ENCODE measurements around the gene TMEM69. TPM values are rescaled to one million over a fixed set of nuclear protein-coding genes. Genes with fewer than 3 reads are reported as not detected.

TMEM69 gene
- total and polyA plus RNA-seq, 2 of the 13 experiments (the other 11 are each of a cell fraction or from before 2014, with no cell fraction given): 25.4 to 135 TPM

GRCh38 chr1:45687754-45688740 lies at the start of gene TMEM69 (continued):
- TF ChIP-seq, protein P1, sequence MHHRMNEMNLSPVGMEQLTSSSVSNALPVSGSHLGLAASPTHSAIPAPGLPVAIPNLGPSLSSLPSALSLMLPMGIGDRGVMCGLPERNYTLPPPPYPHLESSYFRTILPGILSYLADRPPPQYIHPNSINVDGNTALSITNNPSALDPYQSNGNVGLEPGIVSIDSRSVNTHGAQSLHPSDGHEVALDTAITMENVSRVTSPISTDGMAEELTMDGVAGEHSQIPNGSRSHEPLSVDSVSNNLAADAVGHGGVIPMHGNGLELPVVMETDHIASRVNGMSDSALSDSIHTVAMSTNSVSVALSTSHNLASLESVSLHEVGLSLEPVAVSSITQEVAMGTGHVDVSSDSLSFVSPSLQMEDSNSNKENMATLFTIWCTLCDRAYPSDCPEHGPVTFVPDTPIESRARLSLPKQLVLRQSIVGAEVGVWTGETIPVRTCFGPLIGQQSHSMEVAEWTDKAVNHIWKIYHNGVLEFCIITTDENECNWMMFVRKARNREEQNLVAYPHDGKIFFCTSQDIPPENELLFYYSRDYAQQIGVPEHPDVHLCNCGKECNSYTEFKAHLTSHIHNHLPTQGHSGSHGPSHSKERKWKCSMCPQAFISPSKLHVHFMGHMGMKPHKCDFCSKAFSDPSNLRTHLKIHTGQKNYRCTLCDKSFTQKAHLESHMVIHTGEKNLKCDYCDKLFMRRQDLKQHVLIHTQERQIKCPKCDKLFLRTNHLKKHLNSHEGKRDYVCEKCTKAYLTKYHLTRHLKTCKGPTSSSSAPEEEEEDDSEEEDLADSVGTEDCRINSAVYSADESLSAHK (CRISPR knock-in tag; IDR thresholded peaks at IDR 0.05; ENCODE audit: borderline replicate concordance): no peak
- TF ChIP-seq ZNF142 (CRISPR knock-in tag; IDR thresholded peaks at IDR 0.05): no peak
- peak; percentile 88; the same call in 1 of the 2 replicates for TF ChIP-seq ARID2 (CRISPR knock-in tag; IDR thresholded peaks at IDR 0.05; ENCODE audit: borderline replicate concordance)
- 0 out of 2 replicates have a peak, but pooled peaks have one; percentile 17 for TF ChIP-seq JUND (CRISPR knock-in tag; IDR thresholded peaks at IDR 0.05)
- TF ChIP-seq, protein P2, sequence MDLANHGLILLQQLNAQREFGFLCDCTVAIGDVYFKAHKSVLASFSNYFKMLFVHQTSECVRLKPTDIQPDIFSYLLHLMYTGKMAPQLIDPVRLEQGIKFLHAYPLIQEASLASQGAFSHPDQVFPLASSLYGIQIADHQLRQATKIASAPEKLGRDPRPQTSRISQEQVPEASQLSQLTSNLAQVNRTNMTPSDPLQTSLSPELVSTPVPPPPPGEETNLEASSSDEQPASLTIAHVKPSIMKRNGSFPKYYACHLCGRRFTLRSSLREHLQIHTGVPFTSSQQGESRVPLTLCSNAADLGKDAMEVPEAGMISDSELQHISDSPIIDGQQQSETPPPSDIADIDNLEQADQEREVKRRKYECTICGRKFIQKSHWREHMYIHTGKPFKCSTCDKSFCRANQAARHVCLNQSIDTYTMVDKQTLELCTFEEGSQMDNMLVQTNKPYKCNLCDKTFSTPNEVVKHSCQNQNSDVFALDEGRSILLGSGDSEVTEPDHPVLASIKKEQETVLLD (CRISPR knock-in tag; IDR thresholded peaks at IDR 0.05; ENCODE audit: low read depth): peak; percentile 38; the same call in 1 of the 2 replicates
- TF ChIP-seq ZKSCAN8 (CRISPR knock-in tag; IDR thresholded peaks at IDR 0.05; ENCODE audit: borderline replicate concordance): 0 out of 2 replicates have a peak, but pooled peaks have one; percentile 17
- no peak for TF ChIP-seq KLF13 (CRISPR knock-in tag; IDR thresholded peaks at IDR 0.05)
- TF ChIP-seq ZIK1 (CRISPR knock-in tag; IDR thresholded peaks at IDR 0.05; ENCODE audit: borderline replicate concordance, low read depth): no peak
- TF ChIP-seq ZNF382 (CRISPR knock-in tag; IDR thresholded peaks at IDR 0.05; ENCODE audit: borderline replicate concordance): no peak
- TF ChIP-seq MIXL1 (CRISPR knock-in tag; IDR thresholded peaks at IDR 0.05): peak; percentile 87
- peak; percentile 88 for TF ChIP-seq ZNF335 (CRISPR knock-in tag; IDR thresholded peaks at IDR 0.05)
- TF ChIP-seq RBAK (CRISPR knock-in tag; IDR thresholded peaks at IDR 0.05): no peak
- TF ChIP-seq GABPA (IDR thresholded peaks at IDR 0.05; ENCODE audit: low read depth, low read length): peak; percentile 86
- peak; percentile 99 for TF ChIP-seq GABPA (CRISPR knock-in tag; IDR thresholded peaks at IDR 0.05; ENCODE audit: low read depth)
- TF ChIP-seq DRAP1 (CRISPR knock-in tag; IDR thresholded peaks at IDR 0.05): peak; percentile 75
- TF ChIP-seq SRSF9 (IDR thresholded peaks at IDR 0.05; ENCODE audit: borderline replicate concordance, insufficient read depth, low read depth, low read length, poor library complexity, severe bottlenecking): no peak

All from HepG2 (cell line).